ENCODE data around the gene MAN1A1.

MAN1A1 gene

GRCh38 chr6:119350202-119350951 is 816 bp upstream of the MAN1A1 start:
- no peaks in the 10 kb centered on the region for H3K9me3 ChIP-seq (replicated peaks in 1 of 2; ENCODE audit: control insufficient read depth in 2 of 2, insufficient read depth in 1 of 2, low read depth in 1 of 2, low read length in 2 of 2)
- no peak overlapping the region for H3K14ac ChIP-seq (ENCODE audit: low read length)
- H3K36me3 ChIP-seq (replicated peaks in 1 of 2; ENCODE audit: control insufficient read depth in 2 of 2, insufficient read depth in 2 of 2, low read length in 2 of 2) = no peaks in the 10 kb centered on the region
- peak overlapping the region; percentile 97 for H3K18ac ChIP-seq (ENCODE audit: low read length)
- H3K9ac ChIP-seq (ENCODE audit: low read depth, low read length, poor library complexity) = peak overlapping the region; percentile 60
- peak overlapping the region; percentile 83 for H3K4me2 ChIP-seq (ENCODE audit: insufficient read depth, low read length, poor library complexity, severe bottlenecking)
- H2BK120ac ChIP-seq (ENCODE audit: low read depth, low read length) = no peak overlapping the region
- H2BK15ac ChIP-seq (ENCODE audit: low read length) = peak overlapping the region; percentile 67
- peak overlapping the region; percentile 99 for H2AFZ ChIP-seq (ENCODE audit: low read length)
- peak overlapping the region; percentile 39 for H2BK5ac ChIP-seq (ENCODE audit: low read length)
- no CpG with 5 or more reads among the region's 24 CpGs for WGBS, 2 donors (ENCODE audit: extremely low coverage in 2 of 2, insufficient read length in 2 of 2, insufficient replicate concordance in 1 of 2)
- no peak overlapping the region for H3K4ac ChIP-seq (ENCODE audit: low read length)
- peak overlapping the region; percentile 84 to 85 for H3K4me3 ChIP-seq (ENCODE audit: low read length in 2 of 2)
- H3K23ac ChIP-seq (ENCODE audit: low read depth, low read length, poor library complexity) = no peak overlapping the region
- DNase-seq (ENCODE audit: low spot score) = peak; percentile 14
- no peak overlapping the region for H3K27ac ChIP-seq (replicated peaks; ENCODE audit: low read length)
- H3K4me1 ChIP-seq (ENCODE audit: control insufficient read depth in 2 of 2, insufficient read depth in 1 of 2, low read depth in 1 of 2, low read length in 2 of 2) = peaks cover 9 to 18% of the 10 kb centered on the region in 2 donors
- H2BK12ac ChIP-seq (ENCODE audit: low read length) = no peak overlapping the region
- H3K27me3 ChIP-seq (ENCODE audit: control insufficient read depth in 3 of 3, insufficient read depth in 3 of 3, low read depth in 1 of 3, low read length in 3 of 3) = peaks cover 0 to 10% (median 0%) of the 10 kb centered on the region in 3 experiments
- no peaks in the 10 kb centered on the region for H3K79me1 ChIP-seq (ENCODE audit: low read depth, low read length)
- no peak overlapping the region for H2AK5ac ChIP-seq (ENCODE audit: low read depth, low read length)
- no peak overlapping the region for H4K8ac ChIP-seq (ENCODE audit: low read depth, low read length)
- H4K91ac ChIP-seq (ENCODE audit: low read depth, low read length, poor library complexity) = no peak overlapping the region

- Histone ChIP-seq H3K4me3 (ENCODE audit: low read length in 2 of 2) (peak overlapping the region; percentile 85 to 98), H3K18ac (ENCODE audit: low read length) (peak overlapping the region; percentile 98), H3K27ac (replicated peaks; ENCODE audit: low read length) (no peak overlapping the region), H3K9me3 (replicated peaks in 1 of 2; ENCODE audit: control insufficient read depth in 2 of 2, insufficient read depth in 1 of 2, low read depth in 1 of 2, low read length in 2 of 2) (no peaks in the 10 kb centered on the region), H3K27me3 (ENCODE audit: control insufficient read depth in 3 of 3, insufficient read depth in 3 of 3, low read depth in 1 of 3, low read length in 3 of 3) (peaks cover 0 to 10% (median 0%) of the 10 kb centered on the region in 3 experiments), H2BK12ac (ENCODE audit: low read length) (peak overlapping the region; percentile 97), H3K79me1 (ENCODE audit: low read depth, low read length) (no peaks in the 10 kb centered on the region), H2BK5ac (ENCODE audit: low read length) (peak overlapping the region; percentile 82), H3K9ac (ENCODE audit: low read depth, low read length, poor library complexity) (peak overlapping the region; percentile 96), H3K23ac (ENCODE audit: low read depth, low read length, poor library complexity) (peak overlapping the region; percentile 99), H2BK120ac (ENCODE audit: low read depth, low read length) (peak overlapping the region; percentile 31), H3K36me3 (replicated peaks in 1 of 2; ENCODE audit: control insufficient read depth in 2 of 2, insufficient read depth in 2 of 2, low read length in 2 of 2) (no peaks in the 10 kb centered on the region), H4K91ac (ENCODE audit: low read depth, low read length, poor library complexity) (no peak overlapping the region), H2AK5ac (ENCODE audit: low read depth, low read length) (no peak overlapping the region), H3K4me1 (ENCODE audit: control insufficient read depth in 2 of 2, insufficient read depth in 1 of 2, low read depth in 1 of 2, low read length in 2 of 2) (peaks cover 9 to 16% of the 10 kb centered on the region in 2 donors), H3K14ac (ENCODE audit: low read length) (peak overlapping the region; percentile 89), H4K8ac (ENCODE audit: low read depth, low read length) (no peak overlapping the region), H2AFZ (ENCODE audit: low read length) (peak overlapping the region; percentile 99), H3K4me2 (ENCODE audit: insufficient read depth, low read length, poor library complexity, severe bottlenecking) (peak overlapping the region; percentile 94), H2BK15ac (ENCODE audit: low read length) (peak overlapping the region; percentile 75), H3K4ac (ENCODE audit: low read length) (no peak overlapping the region)
- DNase-seq (ENCODE audit: low spot score) = peak; percentile 37
- WGBS, 2 donors (ENCODE audit: extremely low coverage in 2 of 2, insufficient read length in 2 of 2, insufficient replicate concordance in 1 of 2) = no CpG with 5 or more reads among the region's 75 CpGs
Measured at GRCh38 chr6:119348748-119349360, 707 bp downstream of the MAN1A1 start.

- Histone ChIP-seq H2BK15ac (ENCODE audit: low read length) (peak overlapping the region; percentile 10), H3K4me2 (ENCODE audit: insufficient read depth, low read length, poor library complexity, severe bottlenecking) (peak overlapping the region; percentile 94), H3K27ac (replicated peaks; ENCODE audit: low read length) (no peak overlapping the region), H3K14ac (ENCODE audit: low read length) (no peak overlapping the region), H3K4me1 (ENCODE audit: control insufficient read depth in 2 of 2, insufficient read depth in 1 of 2, low read depth in 1 of 2, low read length in 2 of 2) (peaks cover 9 to 10% of the 10 kb centered on the region in 2 donors), H2BK120ac (ENCODE audit: low read depth, low read length) (peak overlapping the region; percentile 31), H4K91ac (ENCODE audit: low read depth, low read length, poor library complexity) (no peak overlapping the region), H3K9me3 (replicated peaks in 1 of 2; ENCODE audit: control insufficient read depth in 2 of 2, insufficient read depth in 1 of 2, low read depth in 1 of 2, low read length in 2 of 2) (no peaks in the 10 kb centered on the region), H3K4me3 (ENCODE audit: low read length in 2 of 2) (peak overlapping the region; percentile 85 to 98), H4K8ac (ENCODE audit: low read depth, low read length) (no peak overlapping the region), H3K36me3 (replicated peaks in 1 of 2; ENCODE audit: control insufficient read depth in 2 of 2, insufficient read depth in 2 of 2, low read length in 2 of 2) (no peaks in the 10 kb centered on the region), H2BK5ac (ENCODE audit: low read length) (peak overlapping the region; percentile 82), H3K79me1 (ENCODE audit: low read depth, low read length) (no peaks in the 10 kb centered on the region), H3K4ac (ENCODE audit: low read length) (no peak overlapping the region), H2BK12ac (ENCODE audit: low read length) (no peak overlapping the region), H3K18ac (ENCODE audit: low read length) (peak overlapping the region; percentile 98), H3K27me3 (ENCODE audit: control insufficient read depth in 3 of 3, insufficient read depth in 3 of 3, low read depth in 1 of 3, low read length in 3 of 3) (peaks cover 0 to 10% (median 0%) of the 10 kb centered on the region in 3 experiments), H3K23ac (ENCODE audit: low read depth, low read length, poor library complexity) (peak overlapping the region; percentile 99), H2AFZ (ENCODE audit: low read length) (peak overlapping the region; percentile 99), H2AK5ac (ENCODE audit: low read depth, low read length) (peak overlapping the region; percentile 75), H3K9ac (ENCODE audit: low read depth, low read length, poor library complexity) (peak overlapping the region; percentile 96)
- DNase-seq (ENCODE audit: low spot score) = peak; percentile 21
- WGBS, 2 donors (ENCODE audit: extremely low coverage in 2 of 2, insufficient read length in 2 of 2, insufficient replicate concordance in 1 of 2) = no CpG with 5 or more reads among the region's 35 CpGs
Measured at GRCh38 chr6:119348096-119348747, 1.3 kb downstream of the MAN1A1 start.
